GM19438 (cell line): ENCODE data around the gene RALGAPB.
"Not testable (repeated sequence)": the region's sequence is repeated elsewhere in the genome, so short reads cannot be mapped to it uniquely, and the experiment has no call there.

Experiments
- ATAC-seq: cut with Tn5 transposase; IDR thresholded peaks from one replicate; pipeline ENCODE4 v1.9.1; 2021; ENCODE audit warnings: low read depth; ENCODE audit not compliant: unreplicated experiment

The RALGAPB gene

GRCh38 chr20:38581013-38581412, 108.4 kb downstream of the RALGAPB start, which contains the start of gene ADIG:
Gene ADIG, plus strand, starts transcription at chr20:38581197. Its CDS starts 54 bp downstream, at chr20:38581251.
- no peak for ATAC-seq

GRCh38 chr20:38581830-38582358, 109.3 kb downstream of the RALGAPB start:
- no peak for ATAC-seq

- ATAC-seq = no peak
These were observed 110.7 kb downstream of the RALGAPB start for GRCh38 chr20:38583306-38583705.

GRCh38 chr20:38584099-38584763, 111.6 kb downstream of the RALGAPB start:
- ATAC-seq = no peak

- ATAC-seq = no peak
These were observed 112.9 kb downstream of the RALGAPB start for GRCh38 chr20:38585404-38586180.

GRCh38 chr20:38586181-38586525, 113.5 kb downstream of the RALGAPB start:
- ATAC-seq = no peak

- no peak for ATAC-seq
These were observed 115.7 kb downstream of the RALGAPB start for GRCh38 chr20:38588303-38588702.

- ATAC-seq = no peak
These were observed 116.7 kb downstream of the RALGAPB start for GRCh38 chr20:38589351-38589750.

- ATAC-seq = no peak
These were observed 117.5 kb downstream of the RALGAPB start for GRCh38 chr20:38589967-38590675.

GRCh38 chr20:38590676-38591473, 118.2 kb downstream of the RALGAPB start:
- ATAC-seq = no peak

- no peak for ATAC-seq
These were observed 119.1 kb downstream of the RALGAPB start for GRCh38 chr20:38591474-38592410.

GRCh38 chr20:38592411-38592790, 119.8 kb downstream of the RALGAPB start:
- not testable (repeated sequence) for ATAC-seq

- ATAC-seq = not testable (repeated sequence)
These were observed 121.6 kb downstream of the RALGAPB start for GRCh38 chr20:38594281-38594680.

- ATAC-seq = not testable (repeated sequence)
These were observed 123.2 kb downstream of the RALGAPB start for GRCh38 chr20:38595886-38596285.

GRCh38 chr20:38599410-38599882, 126.8 kb downstream of the RALGAPB start:
- ATAC-seq = no peak

- no peak for ATAC-seq
These were observed 127.4 kb downstream of the RALGAPB start for GRCh38 chr20:38600057-38600456.

- no peak for ATAC-seq
These were observed 128.9 kb downstream of the RALGAPB start, which contains the start of gene ARHGAP40 for GRCh38 chr20:38601216-38602184. Gene ARHGAP40, plus strand, starts transcription at chr20:38601809.

- no peak for ATAC-seq
These were observed 129.5 kb downstream of the RALGAPB start for GRCh38 chr20:38602185-38602581.
